Activated naive CD4-positive, alpha-beta T cell (primary cell): Measurements from ENCODE around the gene EIF6.
"Not testable (repeated sequence)": the region's sequence is repeated elsewhere in the genome, so short reads cannot be mapped to it uniquely, and the experiment has no call there.

Source experiments
- DNase-seq, 4 experiments: peaks; one replicate each; lab custom pipeline; 2025; lab: John Stamatoyannopoulos, UW

The EIF6 gene

GRCh38 chr20:35284267-35284991 is at the start of gene EIF6:
EIF6 (minus strand) TSS chr20:35284772; CDS start chr20:35284487, 285 bp downstream.
- DNase-seq, result peak; percentile 37 to 46 (median 43)

- no peak for DNase-seq
These were observed 49.0 kb upstream of the EIF6 start for GRCh38 chr20:35333606-35334005.

- no peak for DNase-seq
These were observed 48.1 kb upstream of the EIF6 start for GRCh38 chr20:35332540-35333200.

- DNase-seq, result no peak
These were observed 45.0 kb upstream of the EIF6 start for GRCh38 chr20:35329435-35330139.

- DNase-seq, result no peak
These were observed 44.1 kb upstream of the EIF6 start for GRCh38 chr20:35328689-35329088.

- DNase-seq, result no peak
These were observed 43.6 kb upstream of the EIF6 start for GRCh38 chr20:35328095-35328685.

GRCh38 chr20:35327074-35327976 is 42.8 kb upstream of the EIF6 start:
- no peak for DNase-seq

- no peak for DNase-seq
These were observed 42.1 kb upstream of the EIF6 start for GRCh38 chr20:35326740-35327073.

- no peak for DNase-seq
These were observed 41.6 kb upstream of the EIF6 start for GRCh38 chr20:35326021-35326739.

GRCh38 chr20:35325401-35325800 is 40.8 kb upstream of the EIF6 start:
- DNase-seq, result no peak

GRCh38 chr20:35320396-35321126 is 36.0 kb upstream of the EIF6 start:
- DNase-seq, result no peak

- DNase-seq, result no peak
These were observed 35.3 kb upstream of the EIF6 start for GRCh38 chr20:35319871-35320197.

- DNase-seq, result no peak
These were observed 34.8 kb upstream of the EIF6 start for GRCh38 chr20:35319192-35319870.

GRCh38 chr20:35318502-35319157 is 34.1 kb upstream of the EIF6 start:
- DNase-seq, result no peak

GRCh38 chr20:35317416-35318210 is 33.0 kb upstream of the EIF6 start:
- no peak for DNase-seq

- DNase-seq, result no peak
These were observed 31.5 kb upstream of the EIF6 start for GRCh38 chr20:35316086-35316485.

GRCh38 chr20:35315632-35316020 is 31.1 kb upstream of the EIF6 start:
- not testable (repeated sequence) for DNase-seq

- no peak for DNase-seq
These were observed 30.5 kb upstream of the EIF6 start for GRCh38 chr20:35314816-35315631.
